Stimulated activated CD4-positive, alpha-beta T cell treated with anti-CD3 and anti-CD28 coated beads, Interleukin-1b, Interleukin-23, amount 100 ng/mL, for 24 hours (primary cell): ENCODE results near the gene MTTP.
"Not testable (repeated sequence)": the region's sequence is repeated elsewhere in the genome, so short reads cannot be mapped to it uniquely, and the experiment has no call there.

Source experiments
- DNase-seq, 4 experiments: peaks; one replicate each; pipeline ENCODE4 v3.0.0-alpha.2; 2020; ENCODE audit warnings: low read depth in 4 of 4, low spot score in 1 of 4

The MTTP gene

GRCh38 chr4:99574530-99575324 lies at the start of gene MTTP:
Gene MTTP, plus strand, starts transcription at chr4:99574824. Its CDS starts 86 bp downstream, at chr4:99574910.
- no peak for DNase-seq

- DNase-seq = no peak
Measured at GRCh38 chr4:99529228-99529627, 45.4 kb upstream of the MTTP start.

GRCh38 chr4:99529956-99530355 lies 44.7 kb upstream of the MTTP start:
- no peak for DNase-seq

- DNase-seq = not testable (repeated sequence)
Measured at GRCh38 chr4:99534699-99535098, 39.9 kb upstream of the MTTP start.

- no peak for DNase-seq
Measured at GRCh38 chr4:99536271-99536670, 38.4 kb upstream of the MTTP start.

- DNase-seq = no peak
Measured at GRCh38 chr4:99536848-99537247, 37.8 kb upstream of the MTTP start.

- DNase-seq = no peak
Measured at GRCh38 chr4:99537674-99538073, 37.0 kb upstream of the MTTP start.

- no peak for DNase-seq
Measured at GRCh38 chr4:99540277-99540939, 34.2 kb upstream of the MTTP start.

GRCh38 chr4:99552872-99553271 lies 21.8 kb upstream of the MTTP start:
- DNase-seq = no peak

- DNase-seq = peak; percentile 83 to 93 (median 91)
Measured at GRCh38 chr4:99563310-99564186, 11.1 kb upstream of the MTTP start, which contains the start of gene TRMT10A. Gene TRMT10A, minus strand, starts transcription at chr4:99564039. Its CDS starts 4,701 bp downstream, at chr4:99559338.

GRCh38 chr4:99564921-99565320 lies 9.7 kb upstream of the MTTP start:
- DNase-seq = no peak

- DNase-seq = no peak
Measured at GRCh38 chr4:99571883-99572282, 2.7 kb upstream of the MTTP start.

GRCh38 chr4:99572527-99573240 lies 1.9 kb upstream of the MTTP start:
- DNase-seq = no peak

GRCh38 chr4:99573735-99574368 lies 772 bp upstream of the MTTP start:
- DNase-seq = no peak

- no peak for DNase-seq
Measured at GRCh38 chr4:99578714-99579113, 4.1 kb downstream of the MTTP start.

- DNase-seq = no peak
Measured at GRCh38 chr4:99585516-99585915, 10.9 kb downstream of the MTTP start.

- DNase-seq = no peak
Measured at GRCh38 chr4:99586322-99586721, 11.7 kb downstream of the MTTP start.

- DNase-seq = no peak
Measured at GRCh38 chr4:99586797-99587196, 12.2 kb downstream of the MTTP start.

GRCh38 chr4:99587309-99587708 lies 12.7 kb downstream of the MTTP start:
- no peak for DNase-seq

GRCh38 chr4:99587803-99588202 lies 13.2 kb downstream of the MTTP start:
- no peak for DNase-seq
